Measurements from ENCODE around the gene NUP133.

- TF ChIP-seq CTCF (IDR thresholded peaks at IDR 0.05) (no peak), POLR2A (IDR thresholded peaks at IDR 0.05) (no peak)
These were observed 100.7 kb downstream of the NUP133 start for GRCh38 chr1:229407206-229408026.
